GM18507 (cell line): ENCODE data around the gene ZNF202.
A peak's percentile ranks its signal among the peaks of the same experiment; 100 is the strongest.
"Not testable (repeated sequence)": the region's sequence is repeated elsewhere in the genome, so short reads cannot be mapped to it uniquely, and the experiment has no call there.

ENCODE experiments used
- DNase-seq: peaks from one replicate; pipeline ENCODE4 v3.0.0; 2011; ENCODE audit warnings: low read depth; ENCODE audit not compliant: insufficient read length; ENCODE audit errors: extremely low spot score
- FAIRE-seq: peaks from 2 replicates; lab custom pipeline; 2011; peaks lifted over from hg19 to GRCh38; lab: Jason Lieb, UNC

The ZNF202 gene

GRCh38 chr11:123742724-123743120, 1.3 kb upstream of the ZNF202 start:
- no peak for FAIRE-seq

GRCh38 chr11:123742031-123742723, 717 bp upstream of the ZNF202 start:
- DNase-seq (no peak), FAIRE-seq (peak; percentile 12)

More at GRCh38 chr11:123742724-123743120, 1.3 kb upstream of the ZNF202 start:
- no peak for DNase-seq

- DNase-seq (no peak), FAIRE-seq (no peak)
Observed at GRCh38 chr11:123740787-123741158, 687 bp downstream of the ZNF202 start.

- DNase-seq (no peak), FAIRE-seq (no peak)
Observed at GRCh38 chr11:123738374-123738773, 3.1 kb downstream of the ZNF202 start.

GRCh38 chr11:123736769-123737168, 4.7 kb downstream of the ZNF202 start:
- FAIRE-seq (no peak), DNase-seq (no peak)

- no peak for DNase-seq
- FAIRE-seq = no peak
Observed at GRCh38 chr11:123729602-123730001, 11.9 kb downstream of the ZNF202 start.

- FAIRE-seq = no peak
- DNase-seq = no peak
Observed at GRCh38 chr11:123725995-123726655, 15.3 kb downstream of the ZNF202 start.

GRCh38 chr11:123719452-123719851, 22.0 kb downstream of the ZNF202 start:
- FAIRE-seq (no peak), DNase-seq (no peak)

- FAIRE-seq = no peak
Observed at GRCh38 chr11:123718469-123718868, 23.0 kb downstream of the ZNF202 start.

GRCh38 chr11:123718063-123718462, 23.4 kb downstream of the ZNF202 start:
- DNase-seq (no peak), FAIRE-seq (no peak)

More at GRCh38 chr11:123718469-123718868, 23.0 kb downstream of the ZNF202 start:
- no peak for DNase-seq

GRCh38 chr11:123712627-123713026, 28.8 kb downstream of the ZNF202 start:
- not testable (repeated sequence) for DNase-seq, FAIRE-seq

- FAIRE-seq (peak; percentile 80), DNase-seq (peak; percentile 11)
Observed at GRCh38 chr11:123707606-123708205, 33.8 kb downstream of the ZNF202 start.

- DNase-seq (no peak), FAIRE-seq (no peak)
Observed at GRCh38 chr11:123707206-123707605, 34.3 kb downstream of the ZNF202 start.

GRCh38 chr11:123704341-123704740, 37.1 kb downstream of the ZNF202 start:
- FAIRE-seq (no peak), DNase-seq (no peak)

GRCh38 chr11:123702696-123703095, 38.8 kb downstream of the ZNF202 start:
- FAIRE-seq (no peak), DNase-seq (no peak)

GRCh38 chr11:123702139-123702538, 39.3 kb downstream of the ZNF202 start:
- no peak for DNase-seq
- no peak for FAIRE-seq

- no peak for FAIRE-seq
- no peak for DNase-seq
Observed at GRCh38 chr11:123700772-123701171, 40.7 kb downstream of the ZNF202 start.

GRCh38 chr11:123698546-123699127, 42.8 kb downstream of the ZNF202 start:
- no peak for FAIRE-seq
- no peak for DNase-seq

- FAIRE-seq = no peak
Observed at GRCh38 chr11:123696183-123696582, 45.3 kb downstream of the ZNF202 start.

GRCh38 chr11:123695231-123695630, 46.2 kb downstream of the ZNF202 start:
- FAIRE-seq = no peak
- DNase-seq = no peak

More at GRCh38 chr11:123696183-123696582, 45.3 kb downstream of the ZNF202 start:
- DNase-seq = no peak
